OCI-LY3 (cell line): Measurements from ENCODE around the gene CACNA1G.

Source experiments
- EZH2phosphoT487 ChIP-seq: fragments of 200-600 bp; shearing (Covaris generic); IDR thresholded peaks from 2 replicates; pipeline ENCODE4 v1.6.1; 2018; ENCODE audit warnings: antibody characterized with exemption, mixed run types, low read depth
- TF ChIP-seq, protein P1 (sequence below): fragments of 200-600, 300-600 bp; sonication (generic); IDR thresholded peaks from 2 replicates; pipeline ENCODE4 v1.5.1; 2014; ENCODE audit warnings: antibody characterized with exemption, low read length, low read depth

DNA sequence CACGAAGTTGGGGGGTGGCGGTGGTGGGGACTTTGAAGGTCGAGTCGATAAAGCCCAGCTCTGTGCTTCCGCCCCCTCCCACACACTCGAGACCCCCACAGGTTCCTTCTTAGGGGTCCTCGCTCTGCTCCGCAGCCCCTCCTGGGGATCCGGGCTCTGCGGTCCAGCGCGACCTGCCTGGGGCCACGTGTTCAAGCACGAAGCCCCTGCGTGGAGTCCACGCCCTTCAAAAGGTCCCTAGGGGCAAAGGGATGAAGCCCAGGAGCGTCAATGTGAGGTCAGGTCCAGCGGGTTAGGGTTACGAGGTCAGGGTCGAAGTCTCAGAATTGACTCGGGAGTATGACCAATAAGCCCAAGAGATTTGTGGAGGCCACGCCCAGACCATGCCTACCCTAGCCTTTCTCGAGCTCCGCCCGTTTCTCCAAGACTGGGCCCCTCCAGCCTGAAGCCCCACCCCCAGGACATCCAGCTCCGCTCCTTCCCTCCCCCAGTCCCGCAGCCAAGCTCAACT lies 786 bp upstream of the CACNA1G start:
- TF ChIP-seq, protein P1, sequence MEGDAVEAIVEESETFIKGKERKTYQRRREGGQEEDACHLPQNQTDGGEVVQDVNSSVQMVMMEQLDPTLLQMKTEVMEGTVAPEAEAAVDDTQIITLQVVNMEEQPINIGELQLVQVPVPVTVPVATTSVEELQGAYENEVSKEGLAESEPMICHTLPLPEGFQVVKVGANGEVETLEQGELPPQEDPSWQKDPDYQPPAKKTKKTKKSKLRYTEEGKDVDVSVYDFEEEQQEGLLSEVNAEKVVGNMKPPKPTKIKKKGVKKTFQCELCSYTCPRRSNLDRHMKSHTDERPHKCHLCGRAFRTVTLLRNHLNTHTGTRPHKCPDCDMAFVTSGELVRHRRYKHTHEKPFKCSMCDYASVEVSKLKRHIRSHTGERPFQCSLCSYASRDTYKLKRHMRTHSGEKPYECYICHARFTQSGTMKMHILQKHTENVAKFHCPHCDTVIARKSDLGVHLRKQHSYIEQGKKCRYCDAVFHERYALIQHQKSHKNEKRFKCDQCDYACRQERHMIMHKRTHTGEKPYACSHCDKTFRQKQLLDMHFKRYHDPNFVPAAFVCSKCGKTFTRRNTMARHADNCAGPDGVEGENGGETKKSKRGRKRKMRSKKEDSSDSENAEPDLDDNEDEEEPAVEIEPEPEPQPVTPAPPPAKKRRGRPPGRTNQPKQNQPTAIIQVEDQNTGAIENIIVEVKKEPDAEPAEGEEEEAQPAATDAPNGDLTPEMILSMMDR, result no peak
- TF ChIP-seq EZH2phosphoT487, result no peak
